ENCODE results near the gene MUSK.

The MUSK gene

GRCh38 chr9:110700953-110701352 lies 32.4 kb downstream of the MUSK start:
- DNase-seq: no peak

DNA sequence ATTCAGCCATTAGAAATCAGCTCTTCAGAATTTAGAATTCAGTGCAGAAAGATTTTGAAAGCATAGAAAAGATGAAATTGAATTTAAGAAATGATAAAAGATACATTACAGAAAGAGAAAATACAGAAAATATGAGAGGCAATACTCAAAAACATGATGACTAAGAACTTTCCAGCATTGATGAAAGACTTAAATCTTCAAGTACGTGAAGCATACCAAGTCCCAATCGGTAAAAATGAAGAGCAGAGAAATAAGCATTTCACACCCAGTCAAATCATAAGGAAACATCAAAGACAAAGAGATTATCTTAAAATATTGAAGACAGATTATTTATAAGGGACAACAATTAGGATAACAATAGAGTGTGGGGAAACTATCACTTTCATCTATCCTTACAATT lies 35.1 kb downstream of the MUSK start:
- DNase-seq: no peak

DNA sequence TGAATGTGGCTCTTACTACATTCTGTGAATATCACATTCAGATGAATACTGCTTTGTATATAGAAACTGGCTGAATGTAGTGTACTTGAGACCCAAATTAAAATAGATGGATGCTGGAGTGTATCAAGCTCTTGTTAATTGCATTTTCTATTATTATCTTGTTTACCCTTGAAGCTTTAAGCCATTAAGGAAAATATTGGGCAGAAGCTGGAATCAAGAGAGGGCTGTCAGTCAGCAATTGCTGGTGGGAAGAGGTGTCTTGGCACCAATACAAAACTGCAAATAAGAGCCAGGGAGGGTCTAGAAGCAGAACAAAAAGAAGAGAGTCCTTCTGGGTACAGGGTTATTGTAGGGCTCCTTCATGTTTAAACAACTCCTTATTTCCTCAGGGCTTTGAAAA lies 38.8 kb downstream of the MUSK start:
- DNase-seq: no peak

- no peak for DNase-seq
These were observed 41.8 kb downstream of the MUSK start for GRCh38 chr9:110710420-110710819.

- no peak for DNase-seq
These were observed 44.4 kb downstream of the MUSK start for GRCh38 chr9:110712955-110713354.

- no peak for DNase-seq
These were observed 45.7 kb downstream of the MUSK start for GRCh38 chr9:110714314-110714713.

DNA sequence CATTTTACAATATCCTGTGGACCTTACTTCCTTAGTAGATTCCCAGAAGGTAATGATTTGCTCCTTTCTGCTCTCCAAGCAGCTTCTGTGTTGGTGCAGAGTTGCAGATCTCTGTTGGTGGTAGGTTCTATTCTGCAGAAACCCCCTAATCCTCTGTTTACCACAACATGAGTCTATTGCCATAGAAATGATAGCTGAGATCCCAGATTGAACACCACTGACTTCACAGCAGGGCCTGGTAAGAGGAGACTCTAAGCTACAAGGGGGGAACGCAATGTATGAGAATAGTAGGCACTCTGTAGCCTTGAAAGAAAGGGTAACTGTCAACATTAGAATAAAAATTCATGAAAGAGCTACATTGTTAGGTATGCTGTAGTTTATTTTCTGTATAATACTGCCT lies 59.5 kb downstream of the MUSK start:
- no peak for DNase-seq

DNA sequence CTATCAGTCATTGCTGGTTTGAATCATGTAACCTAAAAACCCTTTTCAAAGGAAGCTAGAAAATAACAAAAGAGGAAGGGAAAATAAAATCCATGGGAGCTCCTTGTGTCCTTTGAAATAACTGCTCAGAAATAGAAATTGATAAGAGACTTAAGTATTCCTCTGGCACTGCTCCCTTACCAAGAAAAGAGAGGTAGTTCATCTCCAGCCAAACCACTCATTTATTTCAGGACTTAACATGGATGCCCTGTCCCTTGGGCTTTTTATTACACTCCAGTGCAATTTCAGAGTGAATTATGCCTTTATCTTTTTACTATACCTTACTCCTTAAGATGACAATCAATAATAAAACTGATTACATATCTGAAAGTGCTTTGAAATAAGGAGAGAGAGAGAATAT lies 61.0 kb downstream of the MUSK start:
- DNase-seq: no peak

- DNase-seq: no peak
These were observed 62.9 kb downstream of the MUSK start for GRCh38 chr9:110731437-110732028.

- no peak for DNase-seq
These were observed 70.4 kb downstream of the MUSK start for GRCh38 chr9:110738982-110739381.

DNA sequence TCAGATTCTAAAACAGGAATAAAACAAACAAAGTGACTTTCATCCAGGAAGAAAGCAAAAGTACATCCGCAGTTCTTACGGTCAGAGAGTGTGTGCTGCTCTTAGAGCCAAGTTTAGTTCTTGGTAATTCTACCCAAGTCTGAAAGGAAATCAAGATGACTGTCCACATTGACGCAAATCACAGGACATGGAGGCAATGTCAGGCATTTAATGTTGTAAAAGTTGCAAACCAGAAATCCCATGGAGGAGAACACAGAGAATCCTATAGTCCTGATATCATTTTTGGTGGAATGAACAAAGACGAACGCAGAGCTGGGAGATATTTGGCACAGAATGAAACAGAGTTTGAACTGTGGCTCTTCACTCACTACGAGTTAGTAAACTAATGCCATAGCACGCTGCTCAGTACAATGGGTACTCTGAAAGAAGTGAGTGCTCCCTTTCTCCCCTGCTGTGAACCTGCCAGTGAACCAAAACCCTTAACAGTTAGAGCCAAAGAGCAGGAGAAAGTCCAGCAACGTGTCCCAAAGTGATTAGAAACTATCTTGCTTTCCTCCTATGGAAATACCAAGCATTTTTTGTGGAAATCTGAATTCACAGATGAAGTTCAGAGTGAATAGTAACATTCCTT lies 74.3 kb downstream of the MUSK start:
- DNase-seq: peak; percentile 34

DNA sequence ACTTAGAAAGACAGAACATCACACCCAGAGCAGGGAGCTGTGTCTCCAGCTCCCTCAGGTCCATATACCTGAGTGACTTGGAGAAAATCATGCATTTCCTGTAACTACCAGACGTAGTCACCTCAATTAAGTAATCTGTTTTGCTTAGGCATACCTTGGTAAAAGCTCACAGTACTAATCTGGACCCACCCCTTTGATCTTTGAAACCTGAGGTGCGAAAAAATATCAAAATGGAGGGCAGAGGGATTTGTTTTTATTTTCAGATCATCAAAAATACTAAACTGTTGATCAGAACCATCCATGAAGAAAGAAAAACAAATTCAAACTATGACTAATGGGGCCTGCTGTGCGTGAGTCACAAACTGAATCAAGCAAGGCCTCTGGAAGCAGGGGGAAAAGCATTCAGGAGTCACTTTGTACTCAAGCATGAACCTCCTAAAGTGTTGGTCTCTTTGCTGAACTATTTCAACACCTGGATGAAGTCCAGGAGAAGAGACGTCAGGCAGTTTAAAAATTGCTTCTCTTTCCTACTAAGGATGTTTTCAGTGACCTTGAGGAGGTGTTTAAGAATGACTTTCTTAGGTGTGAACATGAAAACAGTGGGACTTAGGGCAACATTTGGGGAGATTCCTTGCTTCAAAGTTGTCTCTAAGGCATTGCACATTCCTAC lies 76.3 kb downstream of the MUSK start:
- DNase-seq: peak; percentile 41

DNA sequence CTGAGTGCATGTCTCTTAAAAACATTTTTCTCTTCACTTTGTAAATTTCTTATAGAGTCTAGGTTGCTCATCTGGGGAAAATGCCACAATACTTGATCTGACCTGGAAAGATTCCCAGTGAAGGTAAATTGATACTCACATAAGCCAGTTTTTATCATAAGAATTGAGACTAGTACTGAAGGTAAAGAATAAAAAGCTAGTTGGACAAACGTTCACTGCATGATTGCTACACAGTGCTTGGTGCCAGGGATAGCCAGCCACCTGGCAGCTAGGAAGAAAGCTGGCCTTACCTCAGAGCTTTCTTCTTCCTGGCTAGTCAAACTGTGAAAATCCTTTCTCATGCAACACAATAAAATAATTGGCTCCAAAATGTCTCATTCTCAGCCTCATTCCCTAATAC lies 77.1 kb downstream of the MUSK start:
- DNase-seq: peak; percentile 40

DNA sequence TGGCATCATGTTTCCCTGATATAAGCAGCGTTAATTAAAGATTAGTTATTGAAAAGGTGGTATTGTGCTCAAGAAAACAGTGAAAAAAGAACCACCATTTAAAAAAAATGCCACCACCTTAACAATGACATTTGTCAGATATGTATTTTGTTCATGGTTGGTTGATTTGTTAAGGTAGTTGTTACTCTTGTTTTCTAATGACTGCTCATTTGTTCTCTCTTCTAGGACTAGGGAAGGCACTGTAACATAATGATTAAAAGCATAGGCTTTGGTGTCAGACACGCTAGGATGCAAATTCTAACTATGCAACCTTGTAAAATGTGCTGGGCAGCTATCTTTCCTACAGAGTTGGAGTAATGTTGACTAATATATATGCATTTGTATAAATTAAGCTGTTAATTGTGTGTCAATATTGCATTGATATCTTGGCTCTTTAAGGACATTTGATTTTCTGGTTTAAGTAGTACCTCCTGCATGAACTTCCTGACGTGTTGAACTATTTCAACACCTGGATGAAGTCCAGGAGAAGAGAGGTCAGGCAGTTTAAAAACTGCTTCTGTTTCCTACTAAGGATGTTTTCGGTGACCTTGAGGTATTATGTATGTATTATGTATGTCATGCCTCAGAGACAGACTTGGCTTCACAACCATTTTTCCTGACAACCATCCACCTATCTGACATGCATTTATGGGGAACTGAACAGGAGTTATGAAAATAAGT lies 77.8 kb downstream of the MUSK start:
- no peak for DNase-seq

- DNase-seq: no peak
These were observed 79.8 kb downstream of the MUSK start for GRCh38 chr9:110748251-110748893.

DNA sequence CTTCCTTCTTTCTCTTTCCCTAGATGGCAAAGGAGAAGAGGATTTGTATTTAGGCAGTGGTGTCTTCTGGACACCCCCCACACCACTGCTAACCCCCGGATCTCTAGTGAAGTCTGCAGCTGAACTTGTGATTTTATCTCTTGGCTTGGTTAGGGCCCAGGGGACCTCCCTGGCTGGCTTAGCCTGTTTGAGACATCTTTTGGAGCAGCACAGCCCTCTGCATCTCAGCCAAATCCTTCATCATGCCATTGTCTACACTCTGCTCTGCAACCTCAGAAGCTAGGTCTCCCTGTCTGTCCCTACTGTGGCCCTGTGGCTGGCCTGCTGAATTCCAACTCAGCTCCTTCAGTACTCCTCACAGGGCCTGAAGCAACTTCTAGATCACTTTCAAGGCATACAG lies 81.7 kb downstream of the MUSK start:
- no peak for DNase-seq

GRCh38 chr9:110751971-110752370 lies 83.4 kb downstream of the MUSK start:
- no peak for DNase-seq

GRCh38 chr9:110752766-110753165 lies 84.2 kb downstream of the MUSK start:
- no peak for DNase-seq

- DNase-seq: no peak
These were observed 85.2 kb downstream of the MUSK start for GRCh38 chr9:110753731-110754231.

DNA sequence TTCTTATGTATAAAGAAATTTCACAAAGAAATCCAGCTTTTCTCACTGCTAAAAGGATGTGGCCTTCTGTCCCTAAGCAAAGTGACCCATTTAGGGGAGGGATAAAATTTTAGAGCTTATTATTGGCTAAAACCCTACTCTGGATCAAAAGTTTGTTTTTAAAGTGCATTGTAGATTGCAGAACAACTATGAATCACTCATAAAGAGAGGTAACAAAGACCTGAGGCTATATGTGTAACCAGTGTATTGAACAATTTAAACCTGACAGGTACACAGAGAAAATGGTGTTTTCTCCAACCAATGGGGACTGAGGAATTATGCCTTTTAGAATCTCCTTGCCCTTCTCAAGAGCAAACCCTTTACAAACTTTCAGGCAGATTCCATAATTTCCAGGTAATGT lies 86.6 kb downstream of the MUSK start:
- no peak for DNase-seq

DNA sequence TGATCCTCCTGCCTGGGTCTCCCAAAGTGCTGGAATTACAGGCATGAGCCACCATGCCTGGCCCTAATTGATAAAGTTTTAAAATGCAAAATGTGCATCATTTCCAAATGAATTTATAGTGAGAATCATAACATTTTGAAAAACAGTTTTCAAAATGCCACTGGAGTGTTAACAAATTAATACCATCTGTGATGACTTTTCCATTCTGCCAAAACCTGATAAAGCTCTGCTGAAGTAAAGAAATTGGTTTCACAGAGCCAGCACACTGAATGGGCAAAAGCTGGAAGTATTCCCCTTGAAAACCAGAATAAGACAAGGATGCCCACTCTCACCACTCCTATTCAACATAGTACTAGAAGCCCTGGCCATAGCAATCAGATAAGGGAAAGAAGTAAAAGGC lies 89.6 kb downstream of the MUSK start:
- DNase-seq: no peak

DNA sequence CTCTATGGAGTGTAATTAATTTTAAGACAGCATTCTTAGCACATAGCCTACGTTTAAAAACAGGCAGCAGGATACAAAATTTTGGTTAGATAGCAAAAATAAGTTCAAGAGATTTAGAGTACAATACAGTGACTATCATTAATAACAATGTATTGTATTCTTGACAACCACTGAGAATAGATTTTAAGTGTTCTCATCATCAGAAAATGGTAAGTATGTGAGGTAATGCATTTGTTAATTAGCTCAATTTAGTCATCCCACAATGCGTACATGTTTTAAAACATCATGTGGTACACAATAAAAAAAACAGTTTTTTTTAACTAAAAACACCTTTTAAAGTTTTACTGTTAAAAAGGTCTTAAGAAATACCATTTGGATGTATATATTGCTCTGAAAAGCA lies 94.2 kb downstream of the MUSK start:
- DNase-seq: no peak

- no peak for DNase-seq
These were observed 95.0 kb downstream of the MUSK start for GRCh38 chr9:110763568-110763967.

Measured in femur (tissue), 1 donor.